ENCODE measurements around the gene NR2F2.

The NR2F2 gene

DNA sequence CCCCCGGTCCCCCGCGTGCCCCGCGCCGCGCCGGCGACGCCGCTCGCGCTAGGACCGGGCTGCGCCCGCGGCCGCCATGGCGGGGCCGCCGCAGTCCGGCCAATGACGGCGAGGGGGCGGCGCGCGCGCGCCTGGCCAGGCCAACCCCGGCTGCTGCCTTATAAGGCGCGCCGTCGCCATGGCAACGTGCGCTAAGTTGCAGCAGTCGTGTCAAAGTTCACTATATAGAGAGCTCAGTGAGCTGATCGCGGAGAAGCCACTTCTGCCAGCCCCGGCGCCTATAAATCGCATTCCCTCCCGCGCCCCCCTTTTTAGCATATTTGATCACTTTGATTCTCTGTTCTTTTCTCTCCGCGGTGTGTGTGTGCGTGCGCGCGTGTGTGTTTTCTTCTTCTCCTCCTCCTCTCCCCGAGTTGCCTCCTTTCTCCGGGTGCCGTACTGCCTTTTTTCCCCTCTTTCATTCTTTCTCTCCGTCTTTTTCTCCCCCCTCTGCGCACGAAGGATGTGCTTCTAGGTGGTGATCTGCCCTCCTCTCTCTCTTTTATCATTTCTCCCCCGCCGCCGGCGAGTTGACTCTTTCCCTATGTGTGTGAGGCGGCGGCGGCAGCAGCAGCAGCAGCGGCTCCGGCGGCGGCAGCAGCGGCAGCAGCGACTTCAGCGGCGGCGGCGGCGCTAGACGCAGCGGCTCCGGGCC is at the start of gene NR2F2:
NR2F2 (plus strand) TSS at position 251 of the 694 bp plus-strand sequence. CDS start 1,406 bp downstream, outside the sequence.
- peak in 1 of 2 donors; percentile 16 for DNase-seq (ENCODE audit: low read depth in 2 of 2)

DNA sequence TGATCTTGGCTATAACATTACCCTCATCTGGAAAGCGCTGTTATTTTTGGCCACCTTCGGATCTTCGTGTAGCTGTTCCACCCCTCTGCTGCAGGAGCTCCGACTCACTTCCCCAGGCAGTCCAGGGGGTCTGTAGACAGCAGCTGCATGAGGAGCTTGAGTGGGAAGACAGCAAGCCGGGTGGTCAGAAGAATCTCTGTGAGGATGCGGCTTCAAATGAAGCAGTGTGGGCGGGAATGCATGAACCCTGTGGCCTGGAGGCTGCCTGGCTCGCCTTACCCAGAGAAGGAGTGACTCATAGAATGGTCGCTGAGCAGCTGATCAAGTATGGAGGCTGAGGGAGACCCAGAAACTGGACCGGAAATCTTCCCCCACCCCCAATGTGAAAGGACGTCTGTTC is 45.2 kb upstream of the NR2F2 start:
- DNase-seq (ENCODE audit: low read depth in 2 of 2), result no peak

DNA sequence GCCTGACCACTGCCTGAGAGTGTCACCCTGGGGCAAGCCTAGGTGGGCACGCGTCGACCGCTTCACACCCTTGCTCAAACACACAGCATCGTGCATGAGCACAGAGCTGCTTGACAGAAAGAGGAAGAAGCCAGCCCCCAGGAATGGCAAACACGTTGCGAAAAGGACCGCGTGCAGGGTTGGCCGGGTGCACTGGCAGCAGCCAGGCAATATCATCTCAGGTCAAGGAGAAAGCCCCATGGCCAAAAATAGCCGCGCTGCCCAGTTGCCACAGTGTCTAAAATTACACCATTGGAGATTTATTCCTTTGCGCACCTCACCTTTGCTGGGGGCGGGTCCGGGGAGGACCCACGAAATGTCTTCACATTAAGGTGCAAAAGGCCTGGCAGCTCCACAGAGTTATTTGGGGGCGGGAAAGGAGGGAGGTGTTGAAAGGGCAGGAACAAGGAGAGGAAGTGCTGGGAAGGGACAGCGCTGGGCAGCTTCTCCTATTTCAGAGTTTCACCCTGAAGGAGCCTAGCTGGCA is 44.7 kb upstream of the NR2F2 start:
- no peak for DNase-seq (ENCODE audit: low read depth in 2 of 2)

DNA sequence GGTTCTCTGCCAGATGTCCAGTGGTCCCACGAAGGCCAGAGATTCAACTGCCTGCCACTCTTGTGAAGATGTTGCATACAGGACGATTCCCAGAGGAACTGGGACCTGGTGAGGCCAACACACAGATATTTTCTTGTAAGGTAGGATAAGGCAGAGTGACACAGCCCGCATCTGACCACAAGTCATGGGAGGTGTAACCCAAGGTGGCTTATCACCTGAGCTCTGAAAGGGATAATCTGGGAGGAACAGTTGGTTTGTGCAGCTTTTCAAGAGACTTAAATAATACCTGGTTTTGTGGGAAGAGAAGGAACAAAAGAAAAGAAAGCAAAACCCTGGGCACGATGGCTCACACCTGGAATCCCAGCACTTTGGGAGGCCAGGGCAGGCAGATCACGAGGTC is 39.8 kb upstream of the NR2F2 start:
- no peak for DNase-seq (ENCODE audit: low read depth in 2 of 2)

DNA sequence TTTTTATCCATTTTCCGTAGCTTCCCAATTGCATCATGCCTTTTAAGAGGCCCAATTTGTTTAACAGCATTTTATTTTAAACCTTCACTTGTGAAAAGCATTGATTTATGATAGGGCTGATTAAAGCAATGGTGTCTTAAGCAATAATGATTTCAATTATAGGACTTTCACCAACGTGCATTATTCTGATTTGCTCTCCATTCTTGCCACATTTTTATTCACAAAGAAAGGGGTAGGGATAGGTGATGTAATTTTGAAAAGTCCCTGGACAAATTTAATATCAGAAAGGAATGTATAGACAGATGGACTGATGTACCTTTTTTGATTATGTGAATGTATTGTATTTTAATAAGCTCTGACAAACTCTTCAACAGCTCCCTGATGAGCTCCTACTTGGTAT is 37.9 kb upstream of the NR2F2 start:
- no peak for DNase-seq (ENCODE audit: low read depth in 2 of 2)

DNA sequence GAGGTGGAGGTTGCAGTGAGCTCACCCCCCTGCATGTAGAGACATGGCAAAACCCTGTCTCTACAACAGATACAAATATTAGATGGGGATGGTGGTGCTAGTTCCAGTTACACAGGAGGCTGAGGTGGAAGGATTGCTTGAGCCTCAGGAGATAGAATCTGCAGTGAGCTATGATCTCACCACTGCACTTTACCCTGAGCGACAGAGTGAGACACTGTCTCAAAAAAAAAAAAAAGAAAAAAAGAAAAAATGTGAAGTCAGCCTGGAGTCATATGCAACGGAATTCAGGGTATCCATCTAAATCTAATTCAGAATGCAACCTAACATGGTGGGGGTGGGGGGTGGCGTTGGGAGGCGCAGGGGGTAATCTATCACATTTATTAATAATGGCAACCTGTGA is 37.1 kb upstream of the NR2F2 start:
- DNase-seq (ENCODE audit: low read depth in 2 of 2), result no peak

DNA sequence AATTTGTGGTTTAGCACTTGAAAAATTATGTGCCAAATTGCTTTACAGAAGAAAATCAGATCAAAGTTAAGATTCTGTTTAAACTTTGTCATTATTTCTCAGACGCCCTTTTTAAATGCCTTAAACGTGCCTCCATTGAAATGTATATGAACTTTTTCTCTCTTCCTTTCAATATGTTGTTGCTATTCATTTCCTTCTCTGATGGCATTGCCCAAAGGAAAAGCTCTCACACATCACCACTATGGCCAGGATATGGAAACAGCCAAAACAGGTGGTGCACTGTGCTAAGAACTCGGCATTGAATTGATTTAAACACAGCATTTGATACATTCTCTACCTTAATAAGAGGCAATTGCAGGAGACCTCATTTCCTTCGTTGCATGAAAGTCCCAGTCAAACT is 35.7 kb upstream of the NR2F2 start:
- no peak for DNase-seq (ENCODE audit: low read depth in 2 of 2)

DNA sequence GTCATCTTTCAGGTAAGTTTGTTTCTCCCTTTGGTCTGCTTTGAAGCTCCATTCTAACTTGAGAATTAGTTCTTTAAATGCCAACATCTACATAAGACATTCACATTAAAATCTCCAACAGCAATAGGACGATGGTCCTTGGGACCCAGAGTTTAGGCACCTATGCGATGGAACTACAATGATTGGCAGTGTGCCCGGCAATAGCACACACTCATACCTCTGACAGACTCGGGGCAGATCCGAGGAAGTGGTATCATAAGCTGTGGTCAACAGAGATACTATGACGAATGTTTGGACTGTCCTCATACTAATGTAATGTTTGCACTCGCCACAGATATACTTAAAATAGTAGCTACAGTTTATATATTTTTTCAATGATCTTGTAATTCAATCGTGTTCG is 34.2 kb upstream of the NR2F2 start:
- DNase-seq (ENCODE audit: low read depth in 2 of 2), result no peak

DNA sequence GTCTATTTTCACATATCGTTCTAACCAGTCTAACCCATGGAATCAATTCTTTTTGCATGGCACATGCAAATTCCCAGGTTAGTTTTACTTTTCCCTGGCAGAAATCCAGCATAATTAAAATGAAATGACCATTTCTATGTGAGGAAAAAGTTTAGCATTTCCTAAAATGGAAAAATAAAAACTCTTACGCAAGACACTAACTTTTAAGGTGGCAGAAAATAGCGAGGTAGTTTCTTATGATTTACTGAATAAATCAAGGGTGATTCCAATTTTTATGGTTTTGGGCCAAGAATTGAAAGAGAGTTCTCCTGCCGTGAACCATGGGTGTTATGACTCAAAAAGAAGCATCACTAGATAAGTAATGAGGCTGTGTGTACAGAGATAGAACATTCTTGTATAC is 32.7 kb upstream of the NR2F2 start:
- no peak for DNase-seq (ENCODE audit: low read depth in 2 of 2)

DNA sequence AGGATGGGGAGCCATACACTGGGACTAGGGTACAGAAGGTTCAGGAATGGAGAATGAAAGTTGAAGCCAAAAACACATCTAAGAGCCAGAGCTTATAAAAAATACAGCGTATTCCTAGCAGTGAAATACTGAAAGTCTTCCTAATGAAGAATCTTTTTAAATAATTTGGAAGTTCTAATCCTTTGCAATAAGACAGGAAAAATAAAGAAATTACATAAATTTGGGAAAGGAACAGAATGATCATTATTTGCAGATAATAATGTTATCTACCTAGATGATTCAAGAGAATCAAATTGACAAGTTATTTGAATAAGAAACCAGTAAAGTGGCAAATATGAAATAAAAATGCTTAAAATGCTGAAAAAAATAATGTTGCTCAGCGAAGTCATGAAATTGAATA is 32.3 kb upstream of the NR2F2 start:
- no peak for DNase-seq (ENCODE audit: low read depth in 2 of 2)

DNA sequence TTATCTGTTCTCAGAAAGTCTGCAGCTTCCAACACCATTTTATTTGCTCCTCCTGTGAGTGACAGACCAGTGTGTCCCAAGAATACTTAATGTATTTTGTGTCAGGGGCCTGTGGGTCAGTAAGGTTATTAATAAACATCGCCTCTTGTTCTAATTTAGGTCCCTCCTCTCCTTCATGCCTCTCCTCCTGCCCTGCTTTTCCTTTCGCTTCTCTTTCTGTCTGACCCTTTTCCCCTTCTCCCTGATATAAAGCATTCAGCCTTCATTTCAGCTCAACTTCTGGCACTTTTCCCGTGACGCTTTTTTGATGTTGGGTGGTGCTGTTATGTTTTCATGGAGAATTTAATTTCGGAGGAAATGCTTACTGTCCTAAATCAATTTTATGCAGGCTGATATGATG is 29.7 kb upstream of the NR2F2 start:
- no peak for DNase-seq (ENCODE audit: low read depth in 2 of 2)

DNA sequence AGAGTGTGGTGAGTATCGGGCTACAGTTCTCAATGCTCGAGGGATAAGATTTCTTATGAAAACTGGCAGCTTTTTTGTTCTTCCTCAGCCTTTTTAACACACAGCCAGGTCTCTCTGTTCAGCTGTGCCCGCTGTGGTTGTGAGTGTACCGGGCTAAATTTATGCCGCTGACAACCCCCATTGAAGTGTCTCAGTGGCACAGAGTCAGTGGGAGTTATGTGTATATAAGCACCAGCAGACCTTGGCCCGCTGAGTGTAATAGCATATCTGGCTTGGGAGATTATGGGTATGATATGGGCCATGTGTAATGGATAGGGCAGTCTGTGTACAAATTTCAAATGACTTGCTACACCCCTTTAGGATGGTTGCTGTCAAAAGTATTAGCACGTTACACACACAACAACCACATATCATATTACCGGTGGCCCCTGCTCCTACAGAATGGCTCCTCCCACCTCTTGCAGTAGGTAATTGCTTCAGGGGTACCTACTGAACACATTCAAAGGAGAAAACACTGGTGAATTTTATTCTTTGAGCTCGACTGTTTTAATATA is 26.9 kb upstream of the NR2F2 start:
- DNase-seq (ENCODE audit: low read depth in 2 of 2), result no peak

DNA sequence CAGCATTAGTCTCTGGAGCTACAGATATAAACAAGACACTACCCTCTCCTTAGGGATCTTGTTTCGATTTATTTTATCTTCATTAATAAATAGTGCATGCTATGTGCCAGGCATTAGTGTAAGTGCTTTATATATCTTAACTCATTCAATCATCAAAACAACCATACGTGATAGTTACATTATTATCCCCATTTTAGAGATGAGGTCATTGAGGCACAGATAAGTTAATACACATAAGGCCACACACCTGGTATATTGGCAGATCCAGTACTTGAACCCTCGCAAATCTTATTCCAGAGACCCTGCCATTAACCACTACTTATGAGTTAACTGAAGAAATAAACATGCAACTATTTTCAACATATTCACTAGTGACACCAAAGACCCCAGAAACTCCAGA is 25.7 kb upstream of the NR2F2 start:
- DNase-seq (ENCODE audit: low read depth in 2 of 2), result no peak

DNA sequence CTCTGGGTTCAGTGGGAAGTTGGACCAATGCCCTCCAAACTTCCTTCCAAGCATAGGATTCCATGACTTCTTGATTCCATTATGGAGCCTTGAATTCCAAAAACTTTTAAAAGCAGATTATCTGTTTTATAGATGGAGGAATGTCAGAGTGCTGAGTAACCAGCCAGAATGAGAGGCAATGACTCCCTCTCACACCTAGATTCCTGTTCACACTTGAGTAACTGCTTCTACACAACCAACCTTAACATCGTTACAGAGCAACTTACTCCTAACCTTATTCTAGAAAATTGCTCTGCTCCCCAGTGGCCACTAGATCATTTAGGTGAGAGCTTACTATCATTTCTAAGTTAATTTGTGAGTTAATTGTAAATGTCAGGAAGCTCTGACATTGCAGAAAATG is 24.2 kb upstream of the NR2F2 start:
- DNase-seq (ENCODE audit: low read depth in 2 of 2), result no peak

DNA sequence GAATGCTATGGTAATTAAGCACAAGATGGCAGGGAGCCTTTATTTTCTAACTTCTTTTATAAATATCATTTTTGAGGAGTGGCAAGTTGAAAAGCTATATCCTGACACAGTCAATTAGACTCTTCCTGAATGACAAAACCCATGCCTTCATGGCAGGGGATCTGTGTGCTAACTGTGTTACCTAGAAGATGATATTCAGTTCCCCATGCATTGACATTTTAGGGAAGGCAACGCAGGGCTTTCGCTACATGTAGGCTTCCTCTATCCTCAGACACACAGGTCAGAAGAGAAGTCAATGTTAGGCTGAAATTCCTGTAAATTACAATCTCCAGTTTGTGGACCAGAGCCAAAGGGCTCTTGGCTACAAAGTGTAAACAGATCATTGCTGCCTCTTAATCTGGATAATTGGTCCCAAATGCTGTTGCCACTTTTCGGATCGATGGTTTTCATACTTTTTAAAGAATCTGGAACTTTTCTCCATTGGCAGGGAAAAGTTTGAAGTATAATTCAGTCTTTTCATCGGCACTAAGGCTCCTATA is 22.6 kb upstream of the NR2F2 start:
- DNase-seq (ENCODE audit: low read depth in 2 of 2), result no peak

DNA sequence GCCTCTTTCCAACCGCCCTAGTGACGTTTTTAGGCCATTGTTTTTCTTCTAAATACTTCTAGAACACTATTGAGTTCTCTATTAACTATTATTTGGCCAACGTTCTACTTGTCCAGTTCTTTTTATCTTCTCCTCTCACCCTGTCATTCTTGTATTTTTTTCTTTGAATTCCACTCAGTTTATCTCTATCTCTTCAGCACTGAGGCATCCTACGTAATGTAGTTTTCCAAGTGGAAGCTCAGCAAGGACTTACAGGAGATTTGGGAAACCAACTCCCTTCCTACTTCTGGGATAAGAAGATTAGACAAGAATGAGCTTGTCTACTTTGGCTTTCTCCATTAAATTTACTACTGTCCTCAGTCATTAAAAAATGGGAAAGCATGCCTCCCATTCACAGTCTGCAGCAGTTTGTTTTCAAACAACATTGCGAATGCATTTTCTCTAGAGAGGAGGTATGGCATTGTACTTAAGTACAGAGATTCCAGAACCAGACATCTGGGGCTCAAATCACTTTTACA is 21.3 kb upstream of the NR2F2 start:
- DNase-seq (ENCODE audit: low read depth in 2 of 2), result no peak

DNA sequence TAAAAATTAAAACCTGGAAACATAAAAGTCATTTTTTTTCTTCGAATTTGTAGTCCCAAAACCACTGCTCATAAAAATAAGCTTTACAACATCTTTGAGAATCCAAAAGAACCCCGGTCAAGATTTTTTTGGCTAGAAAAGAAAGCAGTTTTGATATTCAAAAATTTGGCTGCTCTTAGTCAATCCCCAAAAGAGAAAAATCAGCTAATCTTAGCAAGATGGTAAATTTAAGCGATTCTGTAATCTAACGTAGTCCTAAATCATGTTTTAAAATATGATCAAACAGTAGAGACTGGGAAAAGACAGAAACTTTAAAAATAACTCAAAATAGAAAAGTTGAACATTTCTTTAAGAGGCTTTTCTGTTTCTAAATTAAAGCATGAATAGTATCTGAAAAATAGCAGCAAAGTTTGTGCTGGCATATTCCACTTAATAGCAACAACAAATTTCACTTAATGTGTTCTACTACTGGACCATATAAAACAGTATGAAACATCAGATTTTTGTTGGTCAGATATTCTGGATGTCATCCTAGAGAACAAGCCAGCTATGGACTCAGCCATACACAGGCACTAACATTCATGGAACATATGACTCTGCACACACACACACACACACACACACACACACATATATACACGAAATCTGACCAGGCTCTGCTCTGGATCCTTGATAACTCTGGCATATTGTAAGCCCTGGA is 19.1 kb upstream of the NR2F2 start:
- no peak for DNase-seq (ENCODE audit: low read depth in 2 of 2)

DNA sequence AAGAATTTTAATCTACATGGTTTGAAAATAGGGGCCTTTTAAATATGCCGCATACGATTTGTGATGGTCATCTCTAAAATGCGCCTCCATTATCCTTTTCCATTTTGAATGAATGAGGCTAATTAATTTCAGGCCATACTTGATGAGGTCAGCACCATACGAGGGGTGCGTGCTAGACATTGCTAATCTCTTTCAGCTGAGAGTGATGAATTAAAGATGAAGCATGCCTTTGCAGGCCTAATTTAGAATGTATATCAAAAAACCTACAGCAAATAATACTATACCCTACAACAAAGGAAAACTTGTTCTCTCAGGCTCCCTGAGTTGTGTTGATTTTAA is 18.6 kb upstream of the NR2F2 start:
- no peak for DNase-seq (ENCODE audit: low read depth in 2 of 2)

DNA sequence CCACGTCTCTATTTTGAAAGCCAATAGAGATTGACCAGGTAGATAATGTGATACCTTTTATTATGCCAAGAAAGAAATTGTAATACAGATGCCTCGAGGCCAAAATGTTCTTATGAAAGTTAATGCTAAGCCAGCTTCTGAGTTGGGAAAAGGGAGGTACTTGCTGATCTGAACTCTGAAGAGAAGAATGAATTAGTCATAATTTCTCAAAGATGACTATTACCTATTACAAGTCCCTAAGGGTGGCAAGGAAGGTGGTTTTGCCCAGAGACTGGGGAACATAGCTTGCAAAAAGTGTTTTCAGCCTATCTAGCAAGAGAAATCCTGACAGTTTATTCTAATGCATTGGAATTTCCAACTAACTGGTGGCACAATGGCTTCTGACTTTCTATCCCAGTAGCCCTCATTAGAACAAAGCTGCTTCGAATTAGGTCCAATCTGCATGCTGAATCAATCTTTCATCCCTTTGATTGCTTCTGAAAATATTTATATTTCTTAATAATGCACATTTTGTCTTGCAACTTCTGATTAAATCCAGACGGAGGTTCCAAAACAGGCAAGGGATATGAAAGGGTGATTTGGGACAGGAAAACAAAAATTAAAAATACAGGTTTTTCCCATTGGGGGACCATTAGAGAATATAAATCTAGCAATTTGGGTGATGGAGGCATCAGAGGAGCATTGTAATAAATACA is 17.7 kb upstream of the NR2F2 start:
- no peak for DNase-seq (ENCODE audit: low read depth in 2 of 2)

DNA sequence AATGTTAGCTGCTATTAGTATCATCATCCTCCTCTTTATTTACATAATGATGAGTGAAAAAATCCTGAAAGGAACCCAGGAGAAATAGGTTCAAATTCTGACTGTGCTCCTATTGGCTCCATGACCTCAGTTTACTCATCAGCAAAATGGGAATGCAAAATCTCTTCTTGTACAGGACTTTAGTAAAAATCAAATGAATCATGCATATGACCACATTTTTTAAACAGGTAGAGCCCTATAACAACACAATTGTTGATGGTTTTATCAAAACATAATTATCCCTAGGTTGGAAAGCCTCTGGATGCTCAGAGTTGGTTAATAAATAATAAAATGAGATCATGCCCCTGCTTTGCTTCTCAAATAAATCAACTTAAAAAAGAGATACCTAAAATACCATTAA is 16.0 kb upstream of the NR2F2 start:
- no peak for DNase-seq (ENCODE audit: low read depth in 2 of 2)

DNA sequence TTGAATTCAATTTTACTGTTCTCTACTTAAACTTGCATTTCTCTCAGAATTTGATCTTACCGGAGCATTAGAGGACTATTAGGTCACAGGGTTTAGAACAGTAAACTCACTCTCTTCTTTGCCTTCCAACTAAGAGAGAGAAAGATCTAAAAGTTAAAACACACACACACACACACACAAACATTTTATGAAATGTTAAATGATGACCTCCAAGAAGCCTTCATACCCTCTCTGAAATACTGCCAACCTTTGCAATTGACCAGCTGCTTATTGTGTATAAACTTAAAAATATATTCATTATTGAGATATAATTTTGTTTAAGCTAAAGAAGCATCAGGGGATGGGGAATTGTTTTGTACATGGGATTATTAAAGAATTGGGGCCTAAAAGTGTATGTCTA is 15.5 kb upstream of the NR2F2 start:
- DNase-seq (ENCODE audit: low read depth in 2 of 2), result no peak

DNA sequence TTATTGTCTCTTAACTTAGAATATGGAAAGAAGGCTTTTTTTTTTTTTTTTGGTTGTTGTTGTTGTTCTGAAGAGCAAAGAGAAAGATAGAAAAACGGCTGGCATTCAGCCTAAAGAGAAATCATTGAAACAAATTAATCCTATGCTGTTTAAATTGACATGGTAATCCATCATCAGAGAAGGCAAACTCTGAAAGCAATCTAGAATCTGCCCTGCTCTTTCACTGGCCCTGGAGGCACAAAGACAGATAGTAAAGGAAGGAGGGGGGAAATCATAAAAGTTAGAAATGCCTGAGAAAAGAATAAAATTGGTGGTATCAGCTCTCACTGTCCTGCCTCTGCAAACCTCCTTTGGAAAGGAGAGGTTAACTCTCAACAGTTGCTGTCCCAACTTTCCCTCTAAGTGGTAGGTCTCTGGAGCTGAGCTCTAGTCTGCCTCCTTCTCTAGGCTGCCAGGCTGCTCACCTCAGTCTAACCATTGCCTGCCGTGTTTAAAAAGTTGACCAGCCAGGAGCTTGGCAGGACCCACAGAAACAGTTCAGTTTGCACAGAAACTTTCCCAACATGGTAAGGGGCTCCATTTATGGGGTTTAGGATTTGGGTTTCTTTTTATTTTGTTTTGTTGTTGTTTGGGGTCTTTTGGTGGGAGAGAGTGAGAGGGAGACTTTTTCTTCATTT is 13.4 kb upstream of the NR2F2 start:
- DNase-seq (ENCODE audit: low read depth in 2 of 2), result no peak
